K562 (cell line): Measurements from ENCODE around the gene KPTN. TPM values are rescaled to one million over a fixed set of nuclear protein-coding genes. Genes with fewer than 3 reads are reported as not detected.

Experiments used
- ATAC-seq: fragments of 200-7000 bp; cut with Tn5 transposase; 3 replicates; pipeline ENCODE4 v1.9.1; 2020; ENCODE audit warnings: moderate library complexity
- BruUV-seq: library from RNA; stranded (reverse); fragments of 400-500 nt; replicated peaks from 2 replicates; lab custom pipeline; 2021; lab: Mats Ljungman, UMichigan
- CTCF ChIA-PET: fragments of 300-600 bp; formaldehyde crosslinking; extraction: SDS; loops from one replicate; lab custom pipeline; 2021; ENCODE audit warnings: low intra/inter-chr PET ratio; lab: Yijun Ruan, JAX
- POLR2A ChIA-PET: fragments of 300-600, 350-650 bp; sonication (Branson Sonifier 250); formaldehyde crosslinking; extraction: SDS; loops from one replicate; lab custom pipeline; 2021; ENCODE audit warnings: antibody characterized with exemption, inconsistent platforms; lab: Yijun Ruan, JAX
- DNase-seq, 4 experiments: peaks; one replicate each; pipeline versions ENCODE4 v3.0.0 to v3.0.0-alpha.2; 2011 to 2018; ENCODE audit warnings: low spot score in 3 of 4, mixed read lengths in 3 of 4; ENCODE audit errors: extremely low read depth in 1 of 4
- FAIRE-seq: peaks from 2 replicates; lab custom pipeline; 2011; peaks lifted over from hg19 to GRCh38; lab: Jason Lieb, UNC
- H2AFZ ChIP-seq: 2 replicates; pipeline ENCODE4 v1.6.0; 2011; ENCODE audit warnings: low read depth, low read length, control low read depth, inconsistent platforms
- H3K27ac ChIP-seq: fragments of 200-600 bp; 3 replicates; pipeline ENCODE4 v1.8.0; 2011; ENCODE audit warnings: low read depth, mild to moderate bottlenecking, control low read depth, inconsistent platforms, low read length, moderate library complexity, mixed read lengths; ENCODE audit errors: extremely low read depth
- H3K27me3 ChIP-seq, 2 experiments: fragments of 300-600 bp in 1 of 2; 2 replicates in 1 of 2; 3 replicates in 1 of 2; pipeline versions ENCODE4 v1.6.0 to v1.8.0; 2011; ENCODE audit warnings: inconsistent platforms in 2 of 2, low read length in 2 of 2, mild to moderate bottlenecking in 1 of 2, mixed read lengths in 1 of 2, moderate library complexity in 1 of 2; ENCODE audit not compliant: control insufficient read depth in 2 of 2, insufficient read depth in 2 of 2
- H3K36me3 ChIP-seq: fragments of 300-600 bp; 3 replicates; pipeline ENCODE4 v1.8.0; 2011; ENCODE audit warnings: mild to moderate bottlenecking, low read length, inconsistent platforms; ENCODE audit not compliant: control insufficient read depth, insufficient read depth
- H3K4me1 ChIP-seq, 2 experiments: fragments of 200-600 bp in 1 of 2; replicated peaks in 1 of 2; 2 replicates in 1 of 2; 3 replicates in 1 of 2; pipeline versions ENCODE4 v1.5.1 to v1.8.0; 2011; ENCODE audit warnings: inconsistent platforms in 2 of 2, low read length in 2 of 2, mild to moderate bottlenecking in 1 of 2, mixed read lengths in 1 of 2, moderate library complexity in 1 of 2; ENCODE audit not compliant: control insufficient read depth in 2 of 2, insufficient read depth in 2 of 2
- H3K4me2 ChIP-seq: 2 replicates; pipeline ENCODE4 v1.6.1; 2011; ENCODE audit warnings: low read length, control low read depth, inconsistent platforms, mixed read lengths; ENCODE audit not compliant: insufficient read depth
- H3K4me3 ChIP-seq: fragments of 200-600 bp; sonication (generic), shearing (Covaris generic); 2 replicates; pipeline ENCODE4 v1.5.1; 2016; ENCODE audit warnings: control low read depth, inconsistent platforms
- H3K79me2 ChIP-seq: fragments of 200-600 bp; 3 replicates; pipeline ENCODE4 v1.8.0; 2011; ENCODE audit warnings: low read length, inconsistent platforms; ENCODE audit not compliant: control insufficient read depth, insufficient read depth
- H3K9ac ChIP-seq, 2 experiments: 2 replicates each; pipeline versions ENCODE4 v1.6.0 to v1.6.1; 2011; ENCODE audit warnings: low read depth in 2 of 2, low read length in 2 of 2, control low read depth in 1 of 2, inconsistent platforms in 1 of 2, mild to moderate bottlenecking in 1 of 2, mixed read lengths in 1 of 2; ENCODE audit not compliant: insufficient read depth in 1 of 2
- H3K9me1 ChIP-seq: one replicate; pipeline ENCODE4 v1.6.0; 2011; ENCODE audit warnings: inconsistent platforms, mild to moderate bottlenecking, low read length, moderate library complexity; ENCODE audit not compliant: control insufficient read depth, insufficient read depth
- H3K9me3 ChIP-seq: replicated peaks from 2 replicates; pipeline ENCODE4 v1.5.1; 2011; ENCODE audit warnings: low read depth, low read length, inconsistent platforms; ENCODE audit not compliant: control insufficient read depth, insufficient read depth
- H4K20me1 ChIP-seq: replicated peaks from 2 replicates; pipeline ENCODE4 v1.6.1; 2011; ENCODE audit warnings: low read length, inconsistent platforms, mixed read lengths; ENCODE audit not compliant: control insufficient read depth, insufficient read depth
- ARID3A ChIP-seq: IDR thresholded peaks from 2 replicates; pipeline ENCODE4 v1.6.1; 2012; ENCODE audit warnings: low read depth, low read length, improper control_type of control experiment, borderline replicate concordance
- CREM ChIP-seq: IDR thresholded peaks from 2 replicates; pipeline ENCODE4 v1.6.1; 2014; ENCODE audit warnings: antibody characterized with exemption, low read depth
- EWSR1 ChIP-seq: fragments of 450-650 bp; IDR thresholded peaks from 2 replicates; pipeline ENCODE4 v1.6.1; 2018; ENCODE audit warnings: borderline replicate concordance, mild to moderate bottlenecking, low read depth, moderate library complexity; ENCODE audit not compliant: partially characterized antibody
- FOXJ2 ChIP-seq: fragments of 200-800 bp; sonication (Bioruptor generic); IDR thresholded peaks from 2 replicates; pipeline ENCODE4 v1.6.1; 2016; ENCODE audit warnings: missing genetic modification characterization, missing compliant biosample characterization
- GTF2A2 ChIP-seq: IDR thresholded peaks from 2 replicates; pipeline ENCODE4 v1.6.1; 2016; ENCODE audit warnings: mild to moderate bottlenecking, missing genetic modification characterization, missing compliant biosample characterization
- HDAC1 ChIP-seq, 2 experiments: fragments of 450-650 bp; IDR thresholded peaks; 2 replicates each; pipeline ENCODE4 v1.6.1; 2016 to 2017; ENCODE audit warnings: inconsistent platforms in 1 of 2, mild to moderate bottlenecking in 1 of 2, moderate library complexity in 1 of 2
- KAT2B ChIP-seq: IDR thresholded peaks from one replicate; pipeline ENCODE4 v1.6.1; 2012; ENCODE audit warnings: low read depth, mild to moderate bottlenecking, control low read depth, inconsistent platforms, low read length, moderate library complexity
- MCM2 ChIP-seq: fragments of 450-650 bp; IDR thresholded peaks from 2 replicates; pipeline ENCODE4 v1.6.1; 2017; ENCODE audit warnings: low read depth, mild to moderate bottlenecking
- PYGO2 ChIP-seq: fragments of 450-650 bp; IDR thresholded peaks from 2 replicates; pipeline ENCODE4 v1.6.1; 2016; ENCODE audit warnings: mild to moderate bottlenecking, missing genetic modification characterization, moderate library complexity, missing compliant biosample characterization
- RAD21 ChIP-seq, 2 experiments: fragments of 250-450 bp in 1 of 2; fragments of 450-650 bp in 1 of 2; sonication (Bioruptor Pico) in 1 of 2; formaldehyde crosslinking in 1 of 2; IDR thresholded peaks in 1 of 2; conservative IDR thresholded peaks in 1 of 2; 2 replicates each; pipeline versions ENCODE4 v1.4.0 to v1.8.0; 2020 to 2022; ENCODE audit warnings: mild to moderate bottlenecking in 2 of 2, moderate library complexity in 1 of 2
- SLC30A9 ChIP-seq: fragments of 250-450 bp; sonication (Bioruptor Pico); IDR thresholded peaks from 2 replicates; pipeline ENCODE4 v1.8.0; 2022; ENCODE audit warnings: mild to moderate bottlenecking, moderate library complexity
- SMAD1 ChIP-seq: fragments of 150-350 bp; IDR thresholded peaks from 2 replicates; pipeline ENCODE4 v1.6.1; 2014; ENCODE audit warnings: low read length, low read depth; ENCODE audit not compliant: partially characterized antibody
- STAT5A ChIP-seq: IDR thresholded peaks from 2 replicates; pipeline ENCODE4 v1.6.1; 2012; ENCODE audit warnings: low read length, inconsistent platforms, borderline replicate concordance
- ZBED1 ChIP-seq: IDR thresholded peaks from 2 replicates; pipeline ENCODE4 v1.6.1; 2014
- ZNF347 ChIP-seq: fragments of 450-650 bp; formaldehyde crosslinking; IDR thresholded peaks from 2 replicates; pipeline ENCODE4 v1.4.0; 2020; ENCODE audit warnings: low read depth, mild to moderate bottlenecking, moderate library complexity
- ZZZ3 ChIP-seq: fragments of 450-650 bp; IDR thresholded peaks from 2 replicates; pipeline ENCODE4 v1.6.1; 2016; ENCODE audit warnings: antibody characterized with exemption, mild to moderate bottlenecking, moderate library complexity
- WGBS: fragments of 100-300 bp; shearing (Covaris generic); methylation state at CpG from one replicate; pipeline ENCODE4 v1.1.6; 2016; ENCODE audit warnings: low coverage, mixed read lengths; ENCODE audit not compliant: insufficient coverage; ENCODE audit errors: missing lambda C conversion rate; 5-methylcytosine and 5-hydroxymethylcytosine counted together
- in situ Hi-C: fragments of 300-500 bp; cut with MboI; formaldehyde crosslinking; loops from 4 replicates; pipeline ENCODE4 v1.15.0; 2018; ENCODE audit warnings: inconsistent platforms, mixed read lengths
- intact Hi-C: fragments of 100-400 bp; cut with micrococcal nuclease; formaldehyde crosslinking; loops from 2 replicates; pipeline ENCODE4 v1.14.2; 2022
- polyA plus RNA-seq, 8 experiments: library from polyadenylated mRNA; depleted of rRNA in 4 of 8; stranded (reverse) in 5 of 8; unstranded in 3 of 8; fragments of >200 nt; fragmentation: Nextera tagmentation in 2 of 8; fragmentation: Illumina TruSeq in 1 of 8; extraction: Ambion mirVana in 2 of 8; extraction: Trizol in 1 of 8; gene quantifications; 2 replicates each; pipeline versions ENCODE4 v1.2.1 to v1.2.3, GENCODE V29; 2011 to 2014; ENCODE audit warnings: inconsistent platforms in 1 of 8, missing spikeins in 1 of 8
- total RNA-seq, 7 experiments: library from RNA; depleted of rRNA in 6 of 7; stranded (reverse); fragments of >200 nt in 6 of 7; fragmentation: Illumina TruSeq in 2 of 7; extraction: Trizol in 2 of 7; gene quantifications; 2 replicates each; pipeline versions ENCODE4 v1.2.1 to v1.2.3, GENCODE V29; 2011 to 2021; ENCODE audit warnings: low replicate concordance in 1 of 7

Gene KPTN
- total and polyA plus RNA-seq, 9 of the 15 experiments (the other 6 are each of a cell fraction or from before 2014, with no cell fraction given), result 0.56 to 18.2 (median 8.5) TPM

GRCh38 chr19:47471733-47472457, 12.1 kb downstream of the KPTN start, which contains the start of gene SLC8A2 (continued):
- TF ChIP-seq ZZZ3, result no peak
- TF ChIP-seq STAT5A, result no peak; the same call in 1 of the 2 replicates
- no peak for TF ChIP-seq SLC30A9
- TF ChIP-seq ZNF347 (CRISPR knock-in tag), result no peak
- no peak for TF ChIP-seq FOXJ2 (tag)
- TF ChIP-seq CREM, result peak; percentile 67; the same call in 1 of the 2 replicates
- no peak for TF ChIP-seq SMAD1
- TF ChIP-seq RAD21 (CRISPR knock-in tag; conservative IDR thresholded peaks at IDR 0.05 in 1 of 2, IDR thresholded peaks at IDR 0.05 in 1 of 2), result no peak
- TF ChIP-seq EWSR1, result no peak
- TF ChIP-seq HDAC1 (IDR thresholded peaks at IDR 0.05), result peak in 1 of 2 experiments; percentile 93; a peak in 2 of 4 replicates
- TF ChIP-seq ZBED1, result no peak

GRCh38 chr19:47471381-47471732, 12.7 kb downstream of the KPTN start:
- H3K27me3 ChIP-seq, result peaks cover 9 to 35% of the 10 kb centered on the region in 2 experiments; a peak in 3 of 5 replicates
- ATAC-seq, result no peak; the same call in 2 of the 3 replicates
- no peak for DNase-seq
- no peak overlapping the region for H3K4me3 ChIP-seq
- no peak overlapping the region for H3K27ac ChIP-seq
- whole genome bisulfite sequencing, result 14% methylated on average over 4 of the region's 16 CpGs
- BruUV-seq, result no TSS peak
- TF ChIP-seq PYGO2 (tag) (no peak), KAT2B (no peak), ARID3A (no peak), MCM2 (no peak), GTF2A2 (no peak)
- no peaks in the 10 kb centered on the region for H3K9me1 ChIP-seq
- in situ Hi-C loops, result no loop called here
- peaks cover 6 to 46% of the 10 kb centered on the region in 2 experiments for H3K4me1 ChIP-seq
- no peak overlapping the region for H2AFZ ChIP-seq
- no peaks in the 10 kb centered on the region for H3K79me2 ChIP-seq
- peak overlapping the region in 1 of 2 experiments; percentile 43; a peak in 1 of 4 replicates for H3K9ac ChIP-seq
- intact Hi-C loops, result no loop called here
- no peaks in the 10 kb centered on the region for H3K36me3 ChIP-seq
- FAIRE-seq, result no peak
- H3K4me2 ChIP-seq, result no peak overlapping the region
- POLR2A ChIA-PET, result no interaction called here
- no peaks in the 10 kb centered on the region for H3K9me3 ChIP-seq
- peaks cover 11% of the 10 kb centered on the region; the same call in 1 of the 2 replicates for H4K20me1 ChIP-seq
- CTCF ChIA-PET, result no interaction called here
